ENCODE results near the gene PTBP1.

The PTBP1 gene

DNA sequence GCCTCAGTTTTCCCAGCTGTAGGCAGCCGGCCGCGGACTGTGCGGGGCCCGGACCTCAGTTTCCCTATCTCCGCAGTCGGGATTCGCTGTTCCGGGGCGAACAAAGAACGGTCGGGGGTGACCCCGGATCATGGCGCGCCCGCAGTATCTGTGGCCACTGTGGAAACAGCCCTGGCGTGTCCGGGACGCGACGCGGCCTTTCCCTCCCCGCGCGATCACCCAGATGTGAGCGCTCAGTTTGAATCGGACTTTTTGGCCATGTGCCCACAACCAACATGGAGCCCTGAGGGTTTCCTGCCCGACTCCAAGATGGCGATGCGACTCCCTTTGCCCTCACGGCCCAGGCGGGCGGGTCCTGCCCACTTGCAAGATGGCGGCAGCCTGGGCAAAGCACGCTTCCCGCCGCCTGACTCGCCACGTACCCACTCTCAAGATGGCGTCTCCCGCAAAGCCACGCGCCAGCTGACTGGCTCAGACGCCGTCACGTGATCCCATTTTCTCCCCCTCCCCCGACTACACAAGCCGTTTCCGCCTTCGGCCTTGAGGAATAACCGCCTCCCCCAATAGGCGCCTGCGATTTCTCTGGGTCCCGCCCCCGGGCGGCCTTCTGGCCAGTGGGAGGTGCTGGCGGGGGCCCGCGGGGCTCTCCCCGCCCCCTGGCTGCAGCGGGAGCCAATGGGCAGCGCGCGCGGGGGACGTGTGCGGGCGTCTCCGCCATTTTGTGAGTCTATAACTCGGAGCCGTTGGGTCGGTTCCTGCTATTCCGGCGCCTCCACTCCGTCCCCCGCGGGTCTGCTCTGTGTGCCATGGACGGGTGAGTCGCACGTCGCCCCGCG lies at the start of gene PTBP1:
Gene PTBP1, plus strand, starts transcription at position 761 of the 836 bp plus-strand sequence. Its CDS starts 46 bp downstream, at position 807.
- peak; percentile 96 to 99 for DNase-seq (ENCODE audit: low read depth in 1 of 2, low spot score in 1 of 2)

DNA sequence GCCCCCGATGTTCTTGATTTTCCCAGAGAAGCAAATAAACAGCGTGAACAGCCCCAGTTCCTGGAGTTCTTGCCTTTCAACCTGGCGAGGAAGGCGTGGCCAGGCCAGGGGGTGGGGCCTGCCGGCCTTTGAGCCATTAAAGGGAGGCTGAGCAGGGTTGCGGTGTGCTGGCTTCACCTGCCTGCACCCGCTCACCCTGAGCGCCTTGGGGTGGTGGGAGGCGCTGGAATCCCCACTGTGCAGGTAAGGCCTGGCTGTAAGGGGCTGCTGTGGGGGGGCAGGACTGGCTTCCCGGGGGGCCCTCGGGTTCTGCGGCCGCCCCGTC lies 49.0 kb upstream of the PTBP1 start:
- no peak for DNase-seq (ENCODE audit: low read depth in 1 of 2, low spot score in 1 of 2)

DNA sequence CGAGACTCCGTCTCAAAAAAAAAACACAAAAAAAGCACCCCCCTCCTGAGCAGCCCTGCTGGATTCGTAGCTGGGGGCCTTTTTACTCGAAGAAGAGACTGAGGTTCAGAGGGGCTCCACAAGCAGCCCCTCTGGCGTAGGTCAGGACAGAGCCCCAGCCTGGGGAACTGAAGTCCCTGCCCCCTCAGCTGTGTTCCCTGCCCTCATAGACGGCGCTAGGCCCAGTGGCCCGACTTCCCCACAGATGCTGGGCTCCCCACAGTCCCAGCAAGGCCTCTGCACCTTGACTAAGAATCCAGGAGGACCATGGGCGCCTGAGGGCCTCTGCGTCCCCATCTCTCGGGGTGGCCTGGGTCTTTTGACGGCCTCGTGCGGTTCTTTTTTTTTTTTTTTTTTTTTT lies 47.4 kb upstream of the PTBP1 start:
- DNase-seq (ENCODE audit: low read depth in 1 of 2, low spot score in 1 of 2), result no peak

DNA sequence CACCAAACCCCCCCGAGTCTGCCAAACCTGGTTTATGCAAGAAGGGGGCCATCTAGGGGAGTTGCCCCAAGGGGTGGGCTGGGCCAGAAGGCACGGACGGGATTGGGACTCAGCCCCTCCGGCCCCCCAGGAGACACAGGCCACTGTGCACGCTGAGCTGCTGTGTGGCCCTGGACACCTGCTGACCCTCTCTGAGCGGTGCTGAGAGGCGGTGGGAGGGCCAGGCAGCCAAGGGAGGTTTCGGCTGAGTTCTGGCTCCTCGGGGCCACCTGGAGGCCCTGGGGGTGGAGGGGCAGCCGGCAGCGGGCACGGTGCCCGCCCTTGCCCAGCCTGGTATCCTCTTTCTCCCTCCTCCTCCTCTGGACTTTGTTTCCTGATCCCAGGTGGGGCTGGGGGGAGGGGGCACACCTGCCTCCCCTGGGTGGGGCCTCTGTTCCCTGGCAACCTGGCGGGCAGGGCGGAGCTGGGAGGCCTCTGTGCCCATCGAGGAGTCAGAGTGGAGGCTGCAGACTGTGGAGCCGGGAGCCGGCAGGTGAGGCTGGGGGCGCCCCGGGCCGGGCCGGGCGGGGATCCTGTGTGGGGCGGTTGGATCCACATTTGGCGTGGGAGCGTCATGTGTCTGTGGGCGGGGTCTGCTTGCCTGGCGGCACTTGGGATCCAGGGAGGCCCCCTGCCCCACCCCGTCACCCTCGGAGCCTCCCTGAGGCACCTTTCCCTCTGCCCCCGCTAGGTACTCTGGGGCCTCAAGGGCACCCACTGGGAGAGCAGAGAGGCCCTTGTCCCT lies 46.4 kb upstream of the PTBP1 start, which contains the start of gene MISP:
Gene MISP, plus strand, starts transcription at position 473 of the 784 bp plus-strand sequence. CDS start 5,835 bp downstream, outside the sequence.
- DNase-seq (ENCODE audit: low read depth in 1 of 2, low spot score in 1 of 2), result no peak

- DNase-seq (ENCODE audit: low read depth in 1 of 2, low spot score in 1 of 2), result no peak
Measured at GRCh38 chr19:751501-752341, 45.5 kb upstream of the PTBP1 start.

- DNase-seq (ENCODE audit: low read depth in 1 of 2, low spot score in 1 of 2), result no peak
Measured at GRCh38 chr19:752652-753517, 44.4 kb upstream of the PTBP1 start.

- DNase-seq (ENCODE audit: low read depth in 1 of 2, low spot score in 1 of 2), result no peak
Measured at GRCh38 chr19:754530-754929, 42.7 kb upstream of the PTBP1 start.

- DNase-seq (ENCODE audit: low read depth in 1 of 2, low spot score in 1 of 2), result no peak
Measured at GRCh38 chr19:755063-755462, 42.2 kb upstream of the PTBP1 start.

DNA sequence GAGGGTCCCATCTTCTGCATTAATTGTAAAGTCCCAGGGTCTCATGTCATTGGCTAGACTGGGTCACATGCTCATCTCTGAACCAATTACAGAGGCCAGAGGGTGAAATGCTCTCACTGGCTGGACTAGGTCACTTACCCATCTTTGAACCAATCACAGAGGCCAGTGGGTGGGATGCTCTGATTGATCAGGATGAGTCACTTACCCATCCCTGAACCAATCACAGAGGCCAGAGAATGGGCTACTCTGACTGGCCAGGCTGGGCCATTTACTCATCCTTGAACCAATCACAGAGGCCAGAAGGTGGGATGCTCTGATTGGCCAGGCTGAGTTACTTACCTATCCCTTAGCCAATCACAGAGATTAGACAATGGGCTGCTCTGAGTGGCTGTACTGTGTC lies 41.0 kb upstream of the PTBP1 start:
- no peak for DNase-seq (ENCODE audit: low read depth in 1 of 2, low spot score in 1 of 2)

- DNase-seq (ENCODE audit: low read depth in 1 of 2, low spot score in 1 of 2), result no peak
Measured at GRCh38 chr19:756821-757688, 40.2 kb upstream of the PTBP1 start.

DNA sequence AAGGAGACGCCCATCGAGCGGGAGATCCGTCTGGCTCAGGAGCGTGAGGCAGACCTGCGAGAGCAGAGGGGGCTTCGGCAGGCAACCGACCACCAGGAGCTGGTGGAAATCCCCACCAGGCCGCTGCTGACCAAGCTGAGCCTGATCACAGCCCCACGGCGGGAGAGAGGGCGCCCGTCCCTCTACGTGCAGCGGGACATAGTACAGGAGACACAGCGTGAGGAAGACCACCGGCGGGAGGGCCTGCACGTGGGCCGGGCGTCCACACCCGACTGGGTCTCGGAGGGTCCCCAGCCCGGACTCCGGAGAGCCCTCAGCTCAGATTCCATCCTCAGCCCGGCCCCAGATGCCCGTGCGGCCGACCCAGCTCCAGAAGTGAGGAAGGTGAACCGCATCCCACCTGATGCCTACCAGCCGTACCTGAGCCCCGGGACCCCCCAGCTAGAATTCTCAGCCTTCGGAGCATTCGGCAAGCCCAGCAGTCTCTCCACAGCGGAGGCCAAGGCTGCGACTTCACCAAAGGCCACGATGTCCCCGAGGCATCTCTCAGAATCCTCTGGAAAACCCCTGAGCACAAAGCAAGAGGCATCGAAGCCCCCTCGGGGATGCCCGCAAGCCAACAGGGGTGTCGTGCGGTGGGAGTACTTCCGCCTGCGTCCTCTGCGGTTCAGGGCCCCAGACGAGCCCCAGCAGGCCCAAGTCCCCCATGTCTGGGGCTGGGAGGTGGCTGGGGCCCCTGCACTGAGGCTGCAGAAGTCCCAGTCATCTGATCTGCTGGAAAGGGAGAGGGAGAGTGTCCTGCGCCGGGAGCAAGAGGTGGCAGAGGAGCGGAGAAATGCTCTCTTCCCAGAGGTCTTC lies 39.2 kb upstream of the PTBP1 start:
- DNase-seq (ENCODE audit: low read depth in 1 of 2, low spot score in 1 of 2), result no peak

- no peak for DNase-seq (ENCODE audit: low read depth in 1 of 2, low spot score in 1 of 2)
Measured at GRCh38 chr19:763181-763580, 34.1 kb upstream of the PTBP1 start.

DNA sequence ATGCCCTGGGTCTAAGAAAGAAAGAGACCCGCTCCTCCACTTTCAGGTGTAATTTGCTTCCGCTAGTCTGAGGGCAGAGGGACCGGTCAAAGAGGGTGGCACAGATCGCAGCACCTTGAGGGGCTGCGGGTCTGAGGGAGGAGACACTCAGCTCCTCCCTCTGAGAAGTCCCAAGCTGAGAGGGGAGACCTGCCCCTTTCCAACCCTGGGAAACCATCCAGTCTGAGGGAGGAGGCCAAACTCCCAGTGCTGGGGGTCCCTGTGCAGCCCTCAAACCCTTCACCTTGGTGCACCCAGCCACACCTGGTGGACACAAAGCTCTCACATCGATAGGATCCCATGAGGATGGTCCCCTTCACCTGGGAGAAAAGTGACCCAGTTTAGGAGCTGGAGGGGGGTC lies 33.4 kb upstream of the PTBP1 start:
- DNase-seq (ENCODE audit: low read depth in 1 of 2, low spot score in 1 of 2), result no peak

DNA sequence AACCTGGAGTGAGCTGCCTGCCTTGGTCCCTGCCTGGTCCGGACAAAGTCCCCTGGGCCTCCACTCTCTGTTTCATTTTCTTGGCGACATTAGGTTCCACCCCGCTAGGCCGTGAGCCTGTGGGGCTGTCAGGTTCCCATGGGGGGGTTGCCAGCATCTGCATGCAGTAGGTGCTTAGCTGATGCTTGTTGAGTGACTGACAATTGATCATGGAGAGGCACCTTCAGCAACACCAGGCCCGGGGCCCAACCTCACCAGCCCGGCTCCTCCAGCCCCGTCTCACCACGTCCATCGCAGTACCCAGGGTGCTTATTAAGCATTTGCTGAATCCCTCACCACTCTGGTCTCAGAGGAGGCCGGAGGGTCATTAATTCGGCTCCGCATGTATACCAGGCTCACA lies 33.0 kb upstream of the PTBP1 start:
- DNase-seq (ENCODE audit: low read depth in 1 of 2, low spot score in 1 of 2), result no peak

- DNase-seq (ENCODE audit: low read depth in 1 of 2, low spot score in 1 of 2), result no peak
Measured at GRCh38 chr19:765179-765738, 32.0 kb upstream of the PTBP1 start.

DNA sequence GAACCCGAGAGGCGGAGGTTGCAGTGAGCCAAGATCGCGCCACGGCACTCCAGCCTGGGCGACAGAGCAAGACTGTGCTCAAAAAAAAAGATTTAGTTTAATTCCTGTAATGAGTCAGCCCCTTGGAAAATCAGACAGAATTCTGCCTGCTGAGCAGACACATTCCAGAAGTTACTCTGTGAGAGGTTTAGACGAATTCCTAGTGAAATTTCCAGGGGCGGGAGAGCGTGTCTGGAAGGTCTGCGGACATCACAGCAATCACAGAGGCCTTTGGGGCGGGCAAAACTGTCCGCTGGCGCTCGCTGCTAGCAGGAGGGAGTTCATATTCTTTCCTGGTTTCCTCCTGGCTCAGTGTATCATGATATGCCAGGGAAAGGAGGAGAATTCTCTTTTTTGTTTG lies 28.8 kb upstream of the PTBP1 start:
- no peak for DNase-seq (ENCODE audit: low read depth in 1 of 2, low spot score in 1 of 2)

DNA sequence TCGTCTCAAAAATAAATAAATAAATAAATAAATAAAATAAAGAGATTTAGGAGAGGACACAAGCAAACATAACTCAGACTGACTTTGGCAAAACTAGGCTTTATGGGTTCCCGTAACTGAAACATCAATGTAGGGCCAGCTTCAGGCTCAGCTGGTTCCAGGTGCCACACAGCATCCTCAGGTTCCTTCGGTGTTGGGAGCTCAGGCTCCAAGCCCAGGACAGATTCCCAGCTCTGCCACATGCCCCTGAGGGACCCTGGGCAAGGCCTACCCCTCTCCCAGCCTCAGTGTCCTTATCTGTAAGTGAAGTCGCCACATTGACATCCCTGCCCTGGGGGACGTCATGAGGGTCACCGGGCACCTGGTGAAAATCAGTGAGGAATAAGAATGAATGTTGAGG lies 27.6 kb upstream of the PTBP1 start:
- no peak for DNase-seq (ENCODE audit: low read depth in 1 of 2, low spot score in 1 of 2)

DNA sequence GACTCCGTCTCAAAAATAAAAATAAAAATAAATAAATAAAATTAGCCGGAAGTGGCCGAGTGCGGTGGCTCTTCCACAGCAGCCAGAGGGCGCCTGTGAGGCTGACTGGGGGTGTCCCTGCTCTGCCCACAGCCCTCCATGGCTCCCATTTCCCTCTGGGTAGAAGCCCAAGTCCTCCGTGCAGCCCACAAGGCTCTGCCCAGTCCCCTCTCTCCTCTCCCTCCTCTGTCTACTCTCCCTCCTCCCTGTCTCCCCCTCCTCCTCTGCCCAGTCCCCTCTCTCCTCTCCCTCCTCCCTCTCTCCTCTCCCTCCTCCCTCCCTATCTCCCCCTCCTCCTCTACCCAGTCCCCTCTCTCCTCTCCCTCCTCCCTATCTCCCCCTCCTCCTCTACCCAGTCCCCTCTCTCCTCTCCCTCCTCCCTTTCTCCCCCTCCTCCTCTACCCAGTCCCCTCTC lies 25.9 kb upstream of the PTBP1 start:
- DNase-seq (ENCODE audit: low read depth in 1 of 2, low spot score in 1 of 2), result peak in 1 of 2 donors; percentile 10

All from stimulated activated CD4-positive, alpha-beta T cell treated with anti-CD3 and anti-CD28 coated beads, Interleukin-15, amount 100 ng/mL, for 1 hour (primary cell).